Hepatocyte (in vitro differentiated cells): ENCODE measurements around the gene STK32B.

Experiments
- CTCF ChIP-seq: fragments of 200-600 bp; sonication (generic); IDR thresholded peaks from 2 replicates; pipeline ENCODE4 v1.5.1; 2016; ENCODE audit warnings: antibody characterized with exemption, mild to moderate bottlenecking; ENCODE audit not compliant: poor library complexity
- EZH2 ChIP-seq: fragments of 200-600 bp; sonication (generic); IDR thresholded peaks from 2 replicates; pipeline ENCODE4 v1.6.1; 2016; ENCODE audit warnings: antibody characterized with exemption, mild to moderate bottlenecking, borderline replicate concordance
- EZH2phosphoT487 ChIP-seq: fragments of 200-600 bp; sonication (generic); IDR thresholded peaks from one replicate; pipeline ENCODE4 v1.6.1; 2018; ENCODE audit warnings: antibody characterized with exemption, mild to moderate bottlenecking, low read depth, moderate library complexity; ENCODE audit not compliant: unreplicated experiment, severe bottlenecking

- TF ChIP-seq EZH2 (no peak), EZH2phosphoT487 (no peak), CTCF (no peak)
Observed at GRCh38 chr4:5028480-5028879, 22.8 kb upstream of the STK32B start.
